T-helper 1 cell (primary cell): ENCODE data around the gene SEC16A.

ENCODE experiments used
- DNase-seq, 5 donors: peaks; one replicate each; pipeline ENCODE4 v3.0.0-alpha.2; 2012 to 2020

The SEC16A gene

GRCh38 chr9:136504512-136505348 lies 21.9 kb upstream of the SEC16A start:
- DNase-seq, result no peak

DNA sequence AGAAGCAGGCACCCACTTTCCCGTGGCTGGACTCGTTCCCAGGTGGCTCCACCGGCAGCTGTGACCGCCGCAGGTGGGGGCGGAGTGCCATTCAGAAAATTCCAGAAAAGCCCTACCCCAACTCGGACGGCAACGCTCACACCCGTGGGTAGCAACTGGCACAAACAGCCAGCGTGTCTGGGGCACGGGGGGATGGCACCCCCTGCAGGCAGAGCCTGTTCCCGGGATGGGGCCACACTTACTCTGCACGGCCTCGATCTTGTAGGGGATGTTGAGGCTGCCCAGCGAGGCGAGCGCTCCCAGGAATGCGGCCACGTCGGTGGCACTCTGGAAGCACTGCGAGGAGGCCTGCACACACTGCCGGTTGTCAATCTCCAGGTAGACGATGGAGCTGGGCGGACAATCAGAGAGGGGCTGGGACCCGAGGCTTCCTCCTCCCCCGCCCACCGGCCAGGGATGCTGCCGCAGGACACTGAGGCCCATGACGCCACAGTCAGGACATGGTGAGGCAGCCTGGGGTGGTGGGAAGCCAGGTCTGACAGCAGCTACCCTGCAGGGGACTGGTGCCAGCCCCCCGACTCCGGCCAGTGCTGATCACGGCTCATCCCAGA lies 20.2 kb upstream of the SEC16A start:
- no peak for DNase-seq

- no peak for DNase-seq
These were observed 19.4 kb upstream of the SEC16A start for GRCh38 chr9:136502196-136502595.

GRCh38 chr9:136501686-136502085 lies 18.8 kb upstream of the SEC16A start:
- no peak for DNase-seq

- no peak for DNase-seq
These were observed 17.4 kb upstream of the SEC16A start for GRCh38 chr9:136499935-136500910.

GRCh38 chr9:136499071-136499934 lies 16.5 kb upstream of the SEC16A start:
- no peak for DNase-seq

GRCh38 chr9:136497916-136498695 lies 15.3 kb upstream of the SEC16A start:
- no peak for DNase-seq

GRCh38 chr9:136496801-136497620 lies 14.2 kb upstream of the SEC16A start:
- DNase-seq, result no peak

- no peak for DNase-seq
These were observed 13.3 kb upstream of the SEC16A start for GRCh38 chr9:136496181-136496580.

- DNase-seq, result no peak
These were observed 12.5 kb upstream of the SEC16A start for GRCh38 chr9:136495238-136495800.

DNA sequence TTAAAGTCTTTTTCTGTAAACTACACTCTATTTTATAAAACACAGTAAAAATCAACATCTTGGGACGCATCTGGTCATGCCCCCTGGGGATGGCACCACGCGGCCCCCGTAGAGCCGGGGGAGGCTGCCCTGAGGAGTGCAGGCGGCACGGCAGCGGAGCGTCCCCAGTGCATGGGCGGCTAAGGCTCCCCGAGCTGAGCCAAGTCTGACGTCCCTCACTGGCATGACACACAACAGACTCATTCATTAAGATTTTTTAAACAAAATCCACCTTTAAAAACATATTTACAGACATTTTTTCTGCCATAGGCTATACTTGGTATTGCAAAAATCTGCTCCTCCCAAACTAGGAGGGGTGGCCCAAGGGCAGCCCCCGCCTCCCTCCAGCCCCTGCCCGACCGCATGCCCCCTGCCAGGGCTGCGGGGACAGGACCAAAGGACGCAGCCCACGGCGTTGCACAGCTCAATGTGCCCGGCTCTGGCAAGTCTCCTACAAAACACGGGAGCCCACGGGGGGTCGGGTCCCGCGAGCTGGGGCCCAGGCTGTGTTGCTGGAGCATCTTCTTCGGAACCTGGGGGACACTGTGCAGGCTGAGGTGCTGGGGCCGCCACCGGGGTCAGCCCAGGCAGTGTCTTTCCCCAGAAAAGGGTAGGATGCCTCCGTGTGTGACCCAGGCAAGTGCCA lies 11.8 kb upstream of the SEC16A start:
- DNase-seq, result no peak

DNA sequence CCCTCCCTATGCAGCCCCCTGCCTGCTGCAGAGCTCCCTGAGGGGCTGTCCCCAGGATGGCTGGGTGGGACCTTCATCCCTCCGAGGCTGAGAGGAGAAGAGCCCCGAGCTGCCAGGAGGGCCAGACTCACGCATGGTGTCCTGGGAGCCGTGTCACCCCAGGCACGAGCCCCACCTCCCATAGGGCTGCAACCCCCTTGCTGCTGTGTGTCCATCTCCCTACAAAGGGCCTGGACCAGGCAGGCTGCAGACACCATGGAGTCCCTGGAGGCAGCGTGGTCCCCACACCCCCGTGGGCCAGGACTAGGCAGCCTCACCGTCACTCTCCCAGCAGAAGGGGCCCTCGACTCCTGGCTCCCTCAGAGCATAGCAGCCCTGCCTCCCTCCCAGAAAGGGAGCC lies 11.2 kb upstream of the SEC16A start:
- no peak for DNase-seq

DNA sequence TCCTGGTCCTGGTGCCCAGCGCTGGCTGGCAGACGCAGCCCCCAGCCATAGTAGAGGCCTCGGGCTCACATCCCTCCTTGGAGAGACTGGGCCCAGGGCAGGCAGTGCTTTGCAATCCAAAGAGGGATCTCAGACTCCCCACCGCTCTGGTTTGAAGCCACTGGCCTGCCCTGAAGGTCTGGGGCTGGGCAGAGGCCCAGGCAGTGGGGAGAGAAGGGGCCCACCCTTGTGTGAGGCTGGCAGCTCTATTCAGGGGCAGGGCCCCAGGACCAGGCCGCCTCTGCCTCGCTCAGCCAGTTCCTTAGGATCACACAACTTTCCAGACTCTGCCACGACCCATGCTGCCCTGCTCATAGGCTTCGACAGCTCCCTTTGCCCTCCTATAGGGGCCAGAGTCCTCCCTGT lies 10.7 kb upstream of the SEC16A start:
- DNase-seq, result no peak

DNA sequence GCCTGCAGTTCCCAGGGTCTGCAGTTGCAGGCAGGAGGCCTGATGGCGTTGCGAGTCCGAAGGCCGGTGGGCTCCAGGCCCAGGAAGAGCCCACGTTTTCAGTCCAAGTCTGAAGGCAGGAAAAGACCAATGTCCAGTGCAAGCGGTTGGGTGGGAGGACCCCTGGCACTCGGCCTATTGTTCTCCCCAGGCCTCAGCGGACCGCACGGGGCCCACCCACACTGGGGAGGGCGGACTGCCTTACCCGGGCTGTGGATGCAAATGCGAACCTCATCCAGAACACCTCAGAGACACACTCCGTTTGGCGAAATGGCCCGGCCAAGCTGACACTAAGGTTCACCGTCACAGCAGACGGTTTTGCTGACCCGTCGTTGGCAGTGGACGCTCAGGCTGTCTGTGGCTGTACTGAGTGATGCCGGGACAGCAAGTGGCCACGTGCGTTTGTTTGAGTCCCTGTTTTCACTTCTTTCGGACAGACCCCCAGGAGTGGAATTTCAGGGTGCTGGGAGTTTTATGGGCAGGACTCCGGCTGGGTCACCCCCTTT lies 10.2 kb upstream of the SEC16A start:
- no peak for DNase-seq

- DNase-seq, result no peak
These were observed 6.9 kb upstream of the SEC16A start for GRCh38 chr9:136489731-136490130.

- peak; percentile 50 to 71 (median 68) for DNase-seq
These were observed 5.7 kb upstream of the SEC16A start for GRCh38 chr9:136488247-136489214.

DNA sequence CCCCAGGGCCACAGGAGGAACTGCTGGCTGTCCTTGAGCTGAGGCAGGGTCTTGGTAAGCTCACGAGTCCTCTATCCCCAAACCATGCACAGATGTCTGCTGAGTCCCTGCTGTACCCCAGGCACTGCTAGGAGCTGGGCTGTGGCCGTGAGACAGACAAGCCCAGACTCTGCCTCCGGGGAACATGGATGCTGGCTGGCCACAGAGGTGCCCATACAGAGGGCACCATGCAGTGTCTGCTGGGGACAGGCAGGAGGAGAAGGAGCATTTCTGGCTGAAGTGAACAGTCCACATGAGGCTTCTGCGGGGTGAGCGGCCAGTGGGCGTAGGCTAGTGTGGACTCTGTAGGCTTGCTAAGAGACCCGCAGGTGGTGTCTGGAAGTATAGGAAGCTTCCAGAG lies 4.8 kb upstream of the SEC16A start:
- DNase-seq, result no peak
